ENCODE results near the gene SCN5A. TPM values are rescaled to one million over a fixed set of nuclear protein-coding genes. Genes with fewer than 3 reads are reported as not detected.

Gene SCN5A
- total RNA-seq, 1 experiment from 2014 or later, result 11.5 TPM

DNA sequence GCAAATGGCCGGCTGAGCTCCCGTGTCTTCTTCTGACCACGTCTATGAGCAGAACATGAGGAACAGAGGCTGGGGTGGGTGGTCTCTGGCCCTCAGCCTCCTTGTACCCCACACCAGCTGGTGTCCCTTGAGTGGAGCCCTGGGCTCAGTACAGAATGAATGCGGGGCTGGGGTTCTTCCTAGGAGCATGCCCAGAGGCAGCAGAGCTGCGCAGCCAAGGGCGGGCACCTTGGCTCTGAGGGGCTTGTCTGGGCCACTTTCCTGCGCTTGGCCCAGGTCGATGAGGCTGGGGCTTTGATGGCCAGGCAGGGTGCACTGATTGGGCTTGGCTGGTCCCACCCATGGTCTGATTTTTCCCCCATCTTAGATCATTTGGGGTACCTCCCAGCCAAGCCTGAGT lies 6.4 kb downstream of the SCN5A start:
- Histone ChIP-seq H3K79me2 (ENCODE audit: insufficient read depth, low read length) (no peaks in the 10 kb centered on the region), H3K9me2 (ENCODE audit: insufficient read depth) (no peaks in the 10 kb centered on the region), H2AFZ (ENCODE audit: low read depth, low read length, poor library complexity, severe bottlenecking) (no peak overlapping the region), H3K9me3 (ENCODE audit: control insufficient read depth in 1 of 2, insufficient read depth in 1 of 2, low read depth in 1 of 2, low read length in 2 of 2) (no peaks in the 10 kb centered on the region), H3K4me1 (ENCODE audit: control insufficient read depth in 1 of 2, insufficient read depth in 2 of 2, low read length in 2 of 2) (peaks cover 0 to 7% of the 10 kb centered on the region in 2 experiments; a peak in 1 of 4 replicates), H3K4me3 (replicated peaks in 1 of 2; ENCODE audit: low read depth in 1 of 2, low read length in 2 of 2) (no peak overlapping the region), H4K20me1 (ENCODE audit: insufficient read depth) (no peaks in the 10 kb centered on the region), H3K9ac (ENCODE audit: low read length) (no peak overlapping the region), H3K36me3 (ENCODE audit: control insufficient read depth in 1 of 2, insufficient read depth in 2 of 2, low read length in 2 of 2) (no peaks in the 10 kb centered on the region), H3K4me2 (ENCODE audit: low read length) (no peak overlapping the region), H3K27me3 (ENCODE audit: insufficient read depth, low read length) (no peaks in the 10 kb centered on the region), H3K27ac (ENCODE audit: low read depth, low read length) (no peak overlapping the region)
- DNase-seq (ENCODE audit: low read depth, low spot score) (no peak), ATAC-seq (no peak)
- POLR2A ChIA-PET, result no interaction called here
- intact Hi-C loops (cut with micrococcal nuclease), result no loop called here
- CTCF ChIA-PET, result interaction anchor here (1.0 to 1.1 kb wide), 2 partner anchors 12 to 15 kb away, joined by 3 read pairs; no protein-coding TSS in a partner anchor
- BruUV-seq (replicated peaks), result no TSS peak
- RAD21 ChIA-PET (ENCODE audit: low non-redundant PET in 1 of 2, low total read pairs in 2 of 2, uncharacterized antibody in 2 of 2, unreplicated experiment in 2 of 2), result no interaction called here
- TF ChIP-seq SIN3A (IDR thresholded peaks at IDR 0.05; ENCODE audit: low read depth) (no peak), EZH2phosphoT487 (IDR thresholded peaks at IDR 0.05; ENCODE audit: borderline replicate concordance) (no peak), POLR2AphosphoS5 (IDR thresholded peaks at IDR 0.05; ENCODE audit: low read depth, low read length) (no peak)

DNA sequence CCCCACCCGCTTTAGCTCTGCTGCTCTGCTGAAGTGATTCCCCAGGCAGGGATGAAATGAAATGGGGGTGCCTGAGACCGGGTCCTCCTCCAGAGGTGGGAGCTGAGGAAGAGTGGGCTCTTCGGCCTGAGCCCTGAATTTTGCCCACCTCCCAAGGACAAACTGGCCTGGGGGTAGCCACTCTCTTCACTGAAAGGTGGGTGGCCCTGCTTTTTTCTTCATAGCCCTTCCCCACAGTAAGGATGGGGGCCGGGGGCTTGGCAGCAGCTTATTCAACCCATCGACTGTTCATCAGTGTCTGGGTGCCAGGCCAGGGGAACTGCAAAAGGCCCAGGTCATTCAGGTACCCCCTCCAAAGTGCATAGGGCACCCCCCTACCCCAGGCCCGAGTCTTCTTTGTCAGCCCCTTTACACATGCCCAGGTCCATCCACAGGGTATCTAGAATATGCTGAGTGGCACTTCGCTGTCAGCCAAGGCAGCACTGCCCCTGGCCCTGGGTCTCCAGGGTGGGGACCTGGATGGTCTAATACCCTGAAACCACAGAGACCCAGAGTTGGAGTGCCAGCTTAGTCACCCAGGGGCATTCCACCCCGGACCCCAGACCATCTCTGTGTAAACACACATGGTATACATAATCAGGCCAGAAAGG lies 7.9 kb downstream of the SCN5A start:
- no TSS peak for BruUV-seq (replicated peaks)
- H2AFZ ChIP-seq (ENCODE audit: low read depth, low read length, poor library complexity, severe bottlenecking), result no peak overlapping the region
- DNase-seq (ENCODE audit: low read depth, low spot score), result no peak
- ChIA-PET CTCF (no interaction called here), POLR2A (no interaction called here), RAD21 (ENCODE audit: low non-redundant PET in 1 of 2, low total read pairs in 2 of 2, uncharacterized antibody in 2 of 2, unreplicated experiment in 2 of 2) (no interaction called here)
- no peaks in the 10 kb centered on the region for H3K79me2 ChIP-seq (ENCODE audit: insufficient read depth, low read length)
- H3K9ac ChIP-seq (ENCODE audit: low read length), result no peak overlapping the region
- no peaks in the 10 kb centered on the region for H3K9me3 ChIP-seq (ENCODE audit: control insufficient read depth in 1 of 2, insufficient read depth in 1 of 2, low read depth in 1 of 2, low read length in 2 of 2)
- H3K4me1 ChIP-seq (ENCODE audit: control insufficient read depth in 1 of 2, insufficient read depth in 2 of 2, low read length in 2 of 2), result no peaks in the 10 kb centered on the region; a peak in 1 of 4 replicates
- H3K36me3 ChIP-seq (ENCODE audit: control insufficient read depth in 1 of 2, insufficient read depth in 2 of 2, low read length in 2 of 2), result no peaks in the 10 kb centered on the region
- no peak overlapping the region for H3K4me2 ChIP-seq (ENCODE audit: low read length)
- intact Hi-C loops (cut with micrococcal nuclease), result no loop called here
- H3K9me2 ChIP-seq (ENCODE audit: insufficient read depth), result no peaks in the 10 kb centered on the region
- H3K27ac ChIP-seq (ENCODE audit: low read depth, low read length), result no peak overlapping the region
- ATAC-seq, result no peak
- H4K20me1 ChIP-seq (ENCODE audit: insufficient read depth), result no peaks in the 10 kb centered on the region
- H3K4me3 ChIP-seq (replicated peaks in 1 of 2; ENCODE audit: low read depth in 1 of 2, low read length in 2 of 2), result no peak overlapping the region
- no peaks in the 10 kb centered on the region for H3K27me3 ChIP-seq (ENCODE audit: insufficient read depth, low read length)
- TF ChIP-seq FOSL1 (IDR thresholded peaks at IDR 0.05; ENCODE audit: low read depth), result no peak
- TF ChIP-seq POLR2A (IDR thresholded peaks at IDR 0.05; ENCODE audit: borderline replicate concordance, extremely low read depth, insufficient read depth, insufficient read length), result no peak
- TF ChIP-seq, protein P1, sequence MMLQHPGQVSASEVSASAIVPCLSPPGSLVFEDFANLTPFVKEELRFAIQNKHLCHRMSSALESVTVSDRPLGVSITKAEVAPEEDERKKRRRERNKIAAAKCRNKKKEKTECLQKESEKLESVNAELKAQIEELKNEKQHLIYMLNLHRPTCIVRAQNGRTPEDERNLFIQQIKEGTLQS (IDR thresholded peaks at IDR 0.05), result no peak
- no peak for TF ChIP-seq ELF1 (IDR thresholded peaks at IDR 0.05; ENCODE audit: borderline replicate concordance, low read depth)
- TF ChIP-seq SRF (IDR thresholded peaks at IDR 0.05; ENCODE audit: low read depth), result no peak
- TF ChIP-seq POLR2AphosphoS5 (IDR thresholded peaks at IDR 0.05; ENCODE audit: low read depth, low read length), result no peak
- TF ChIP-seq ZNF274 (IDR thresholded peaks at IDR 0.05; ENCODE audit: low read depth, low read length), result no peak
- TF ChIP-seq SP1 (IDR thresholded peaks at IDR 0.05; ENCODE audit: low read depth), result no peak
- no peak for TF ChIP-seq CEBPB (IDR thresholded peaks at IDR 0.05; ENCODE audit: low read depth)
- TF ChIP-seq, protein P2, sequence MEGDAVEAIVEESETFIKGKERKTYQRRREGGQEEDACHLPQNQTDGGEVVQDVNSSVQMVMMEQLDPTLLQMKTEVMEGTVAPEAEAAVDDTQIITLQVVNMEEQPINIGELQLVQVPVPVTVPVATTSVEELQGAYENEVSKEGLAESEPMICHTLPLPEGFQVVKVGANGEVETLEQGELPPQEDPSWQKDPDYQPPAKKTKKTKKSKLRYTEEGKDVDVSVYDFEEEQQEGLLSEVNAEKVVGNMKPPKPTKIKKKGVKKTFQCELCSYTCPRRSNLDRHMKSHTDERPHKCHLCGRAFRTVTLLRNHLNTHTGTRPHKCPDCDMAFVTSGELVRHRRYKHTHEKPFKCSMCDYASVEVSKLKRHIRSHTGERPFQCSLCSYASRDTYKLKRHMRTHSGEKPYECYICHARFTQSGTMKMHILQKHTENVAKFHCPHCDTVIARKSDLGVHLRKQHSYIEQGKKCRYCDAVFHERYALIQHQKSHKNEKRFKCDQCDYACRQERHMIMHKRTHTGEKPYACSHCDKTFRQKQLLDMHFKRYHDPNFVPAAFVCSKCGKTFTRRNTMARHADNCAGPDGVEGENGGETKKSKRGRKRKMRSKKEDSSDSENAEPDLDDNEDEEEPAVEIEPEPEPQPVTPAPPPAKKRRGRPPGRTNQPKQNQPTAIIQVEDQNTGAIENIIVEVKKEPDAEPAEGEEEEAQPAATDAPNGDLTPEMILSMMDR (IDR thresholded peaks at IDR 0.05 in 2 of 3, conservative IDR thresholded peaks at IDR 0.05 in 1 of 3; ENCODE audit: borderline replicate concordance in 1 of 3, insufficient read depth in 1 of 3, low read depth in 2 of 3, low read length in 2 of 3), result no peak
- TF ChIP-seq, protein P3, sequence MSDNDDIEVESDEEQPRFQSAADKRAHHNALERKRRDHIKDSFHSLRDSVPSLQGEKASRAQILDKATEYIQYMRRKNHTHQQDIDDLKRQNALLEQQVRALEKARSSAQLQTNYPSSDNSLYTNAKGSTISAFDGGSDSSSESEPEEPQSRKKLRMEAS (IDR thresholded peaks at IDR 0.05), result no peak
- no peak for TF ChIP-seq EGR1 (IDR thresholded peaks at IDR 0.05; ENCODE audit: low read depth)
- TF ChIP-seq ZFX (IDR thresholded peaks at IDR 0.05), result no peak
- no peak for TF ChIP-seq SIN3A (IDR thresholded peaks at IDR 0.05; ENCODE audit: low read depth)
- no peak for TF ChIP-seq TCF7L2 (IDR thresholded peaks at IDR 0.05; ENCODE audit: borderline replicate concordance, extremely low read depth, insufficient read depth, insufficient read length)
- no peak for TF ChIP-seq JUND (IDR thresholded peaks at IDR 0.05)
- TF ChIP-seq, protein P4, sequence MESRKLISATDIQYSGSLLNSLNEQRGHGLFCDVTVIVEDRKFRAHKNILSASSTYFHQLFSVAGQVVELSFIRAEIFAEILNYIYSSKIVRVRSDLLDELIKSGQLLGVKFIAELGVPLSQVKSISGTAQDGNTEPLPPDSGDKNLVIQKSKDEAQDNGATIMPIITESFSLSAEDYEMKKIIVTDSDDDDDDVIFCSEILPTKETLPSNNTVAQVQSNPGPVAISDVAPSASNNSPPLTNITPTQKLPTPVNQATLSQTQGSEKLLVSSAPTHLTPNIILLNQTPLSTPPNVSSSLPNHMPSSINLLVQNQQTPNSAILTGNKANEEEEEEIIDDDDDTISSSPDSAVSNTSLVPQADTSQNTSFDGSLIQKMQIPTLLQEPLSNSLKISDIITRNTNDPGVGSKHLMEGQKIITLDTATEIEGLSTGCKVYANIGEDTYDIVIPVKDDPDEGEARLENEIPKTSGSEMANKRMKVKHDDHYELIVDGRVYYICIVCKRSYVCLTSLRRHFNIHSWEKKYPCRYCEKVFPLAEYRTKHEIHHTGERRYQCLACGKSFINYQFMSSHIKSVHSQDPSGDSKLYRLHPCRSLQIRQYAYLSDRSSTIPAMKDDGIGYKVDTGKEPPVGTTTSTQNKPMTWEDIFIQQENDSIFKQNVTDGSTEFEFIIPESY (IDR thresholded peaks at IDR 0.05; ENCODE audit: extremely low read depth, insufficient replicate concordance, low read length), result no peak
